UCSD-AML1 (cell line): ENCODE results near the gene CCDC14.
"Not testable (repeated sequence)": the region's sequence is repeated elsewhere in the genome, so short reads cannot be mapped to it uniquely, and the experiment has no call there.

Experiments
- DNase-seq: peaks from one replicate; lab custom pipeline; 2025; ENCODE audit not compliant: unreplicated experiment; lab: John Stamatoyannopoulos, UW

The CCDC14 gene

GRCh38 chr3:123967260-123967659, 6.2 kb upstream of the CCDC14 start:
- DNase-seq = not testable (repeated sequence)

GRCh38 chr3:123966799-123967198, 5.8 kb upstream of the CCDC14 start:
- DNase-seq = not testable (repeated sequence)

- DNase-seq = not testable (repeated sequence)
Observed at GRCh38 chr3:123964793-123965192, 3.8 kb upstream of the CCDC14 start.

- no peak for DNase-seq
Observed at GRCh38 chr3:123961508-123961856, 453 bp upstream of the CCDC14 start.

GRCh38 chr3:123953735-123954134, 7.3 kb downstream of the CCDC14 start:
- DNase-seq = no peak

- DNase-seq = no peak
Observed at GRCh38 chr3:123952844-123953520, 8.0 kb downstream of the CCDC14 start.

GRCh38 chr3:123951522-123952447, 9.2 kb downstream of the CCDC14 start:
- DNase-seq = no peak

- DNase-seq = no peak
Observed at GRCh38 chr3:123949641-123950040, 11.4 kb downstream of the CCDC14 start.

GRCh38 chr3:123948449-123948848, 12.6 kb downstream of the CCDC14 start:
- no peak for DNase-seq

- DNase-seq = no peak
Observed at GRCh38 chr3:123947482-123947881, 13.5 kb downstream of the CCDC14 start.

- DNase-seq = no peak
Observed at GRCh38 chr3:123941542-123941941, 19.5 kb downstream of the CCDC14 start.

- no peak for DNase-seq
Observed at GRCh38 chr3:123941121-123941520, 19.9 kb downstream of the CCDC14 start.

- DNase-seq = no peak
Observed at GRCh38 chr3:123939706-123940105, 21.3 kb downstream of the CCDC14 start.

GRCh38 chr3:123936400-123936799, 24.6 kb downstream of the CCDC14 start:
- DNase-seq = no peak

GRCh38 chr3:123935830-123936229, 25.2 kb downstream of the CCDC14 start:
- DNase-seq = no peak

GRCh38 chr3:123934250-123934649, 26.8 kb downstream of the CCDC14 start:
- DNase-seq = no peak

- DNase-seq = no peak
Observed at GRCh38 chr3:123930445-123930844, 30.6 kb downstream of the CCDC14 start.

- DNase-seq = no peak
Observed at GRCh38 chr3:123929325-123929724, 31.7 kb downstream of the CCDC14 start.

GRCh38 chr3:123926396-123926795, 34.6 kb downstream of the CCDC14 start:
- DNase-seq = no peak

GRCh38 chr3:123920868-123921267, 40.2 kb downstream of the CCDC14 start:
- no peak for DNase-seq

GRCh38 chr3:123920383-123920782, 40.6 kb downstream of the CCDC14 start:
- no peak for DNase-seq

GRCh38 chr3:123919353-123919752, 41.7 kb downstream of the CCDC14 start:
- no peak for DNase-seq
